ENCODE measurements around the gene CLSTN2. TPM values are rescaled to one million over a fixed set of nuclear protein-coding genes. Genes with fewer than 3 reads are reported as not detected.
A peak's percentile ranks its signal among the peaks of the same experiment; 100 is the strongest.

Gene CLSTN2
- total and polyA plus RNA-seq, 2 experiments from 2014 or later, result 3.5 to 7.0 TPM

DNA sequence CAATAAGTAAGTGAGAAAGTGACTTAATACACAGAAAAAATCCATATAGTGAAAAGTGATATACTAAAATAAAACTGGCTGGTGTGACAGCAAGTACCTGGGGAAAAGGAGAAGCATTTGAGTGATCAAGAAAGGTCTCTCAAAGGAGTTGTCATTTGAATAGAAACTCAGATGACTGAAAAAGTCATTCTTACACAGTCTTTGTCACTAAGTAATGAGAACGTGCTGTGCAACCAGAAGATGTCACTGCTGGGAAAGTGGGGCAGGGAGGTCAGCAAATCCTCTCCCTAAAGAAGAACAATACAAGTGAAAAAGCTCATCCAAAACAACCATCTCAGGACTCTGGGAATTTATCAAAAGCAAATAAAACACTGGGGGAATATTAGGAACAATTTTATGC is 425.3 kb downstream of the CLSTN2 start:
- TF ChIP-seq, protein P1, sequence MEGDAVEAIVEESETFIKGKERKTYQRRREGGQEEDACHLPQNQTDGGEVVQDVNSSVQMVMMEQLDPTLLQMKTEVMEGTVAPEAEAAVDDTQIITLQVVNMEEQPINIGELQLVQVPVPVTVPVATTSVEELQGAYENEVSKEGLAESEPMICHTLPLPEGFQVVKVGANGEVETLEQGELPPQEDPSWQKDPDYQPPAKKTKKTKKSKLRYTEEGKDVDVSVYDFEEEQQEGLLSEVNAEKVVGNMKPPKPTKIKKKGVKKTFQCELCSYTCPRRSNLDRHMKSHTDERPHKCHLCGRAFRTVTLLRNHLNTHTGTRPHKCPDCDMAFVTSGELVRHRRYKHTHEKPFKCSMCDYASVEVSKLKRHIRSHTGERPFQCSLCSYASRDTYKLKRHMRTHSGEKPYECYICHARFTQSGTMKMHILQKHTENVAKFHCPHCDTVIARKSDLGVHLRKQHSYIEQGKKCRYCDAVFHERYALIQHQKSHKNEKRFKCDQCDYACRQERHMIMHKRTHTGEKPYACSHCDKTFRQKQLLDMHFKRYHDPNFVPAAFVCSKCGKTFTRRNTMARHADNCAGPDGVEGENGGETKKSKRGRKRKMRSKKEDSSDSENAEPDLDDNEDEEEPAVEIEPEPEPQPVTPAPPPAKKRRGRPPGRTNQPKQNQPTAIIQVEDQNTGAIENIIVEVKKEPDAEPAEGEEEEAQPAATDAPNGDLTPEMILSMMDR (IDR thresholded peaks at IDR 0.05; ENCODE audit: low read depth, low read length), result no peak
- DNase-seq (ENCODE audit: low read depth in 1 of 2, low spot score in 1 of 2), result no peak
- Histone ChIP-seq H3K27ac (no peak overlapping the region), H3K36me3 (no peaks in the 10 kb centered on the region), H3K4me3 (no peak overlapping the region), H3K4me1 (ENCODE audit: low read depth) (no peaks in the 10 kb centered on the region), H3K9me3 (ENCODE audit: low read depth) (no peaks in the 10 kb centered on the region), H3K27me3 (no peaks in the 10 kb centered on the region)

DNA sequence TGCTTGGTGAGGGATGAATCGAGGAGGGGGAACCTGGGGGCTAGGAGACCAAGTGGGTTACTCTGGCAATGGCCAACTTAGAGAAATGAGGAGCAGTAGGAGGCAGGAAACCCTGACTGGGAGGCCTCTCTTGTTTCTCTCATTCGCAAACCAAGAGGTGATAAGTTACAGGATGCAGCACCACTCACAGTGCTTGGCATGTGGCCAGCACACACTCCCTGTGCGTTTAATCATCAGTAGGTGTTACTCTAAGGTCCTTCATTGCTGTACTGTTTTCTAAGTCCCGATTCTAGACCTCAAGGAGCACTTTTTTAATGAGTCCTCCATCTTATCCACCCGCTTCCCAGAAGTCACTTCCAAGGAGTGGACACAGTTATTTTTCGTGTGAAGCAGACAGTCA is 428.8 kb downstream of the CLSTN2 start:
- Histone ChIP-seq H3K4me3 (no peak overlapping the region), H3K9me3 (ENCODE audit: low read depth) (no peaks in the 10 kb centered on the region), H3K36me3 (no peaks in the 10 kb centered on the region), H3K27ac (no peak overlapping the region), H3K4me1 (ENCODE audit: low read depth) (no peaks in the 10 kb centered on the region), H3K27me3 (no peaks in the 10 kb centered on the region)
- TF ChIP-seq, protein P1 (IDR thresholded peaks at IDR 0.05; ENCODE audit: low read depth, low read length), result no peak
- DNase-seq (ENCODE audit: low read depth in 1 of 2, low spot score in 1 of 2), result peak; percentile 5 to 53

DNA sequence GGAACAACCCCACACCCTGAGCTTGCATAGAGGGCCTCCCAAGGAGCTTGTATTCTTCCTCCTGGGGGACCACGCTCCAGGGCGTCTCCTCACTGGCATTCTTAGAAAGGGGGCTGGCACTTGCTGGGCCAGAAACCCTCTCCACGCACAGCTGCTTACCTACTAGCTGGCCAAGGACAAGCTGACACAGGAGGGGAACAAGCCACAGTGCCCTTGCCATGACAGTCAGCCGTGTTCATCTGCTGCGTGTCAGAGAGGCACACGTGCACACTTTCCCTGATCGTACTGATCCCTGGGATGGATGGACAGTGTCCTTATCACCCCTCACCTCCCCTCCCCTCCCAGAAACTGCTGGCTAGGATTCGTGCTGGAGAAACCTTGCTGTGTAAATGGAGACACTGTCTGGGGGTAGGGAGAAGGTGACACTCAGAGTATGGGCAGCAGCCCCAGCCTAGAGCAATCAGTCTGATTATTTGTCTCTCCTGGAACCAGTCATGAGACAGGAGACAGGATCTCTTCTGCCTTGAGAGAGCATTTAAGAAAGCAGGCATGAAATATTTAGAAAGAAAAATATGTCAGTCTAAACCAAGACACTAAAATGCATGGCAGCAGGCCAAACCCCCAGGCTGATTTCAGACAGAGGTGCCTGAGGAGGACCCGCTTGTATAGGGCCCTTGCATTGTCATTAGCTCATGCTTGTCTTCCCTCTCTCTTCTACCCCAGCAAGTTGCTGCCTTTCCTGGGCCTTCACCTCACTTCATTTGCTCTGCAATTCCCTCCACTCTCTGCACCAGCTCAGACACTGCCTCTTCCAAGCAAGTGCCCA is 431.1 kb downstream of the CLSTN2 start:
- no peak for DNase-seq (ENCODE audit: low read depth in 1 of 2, low spot score in 1 of 2)
- no peaks in the 10 kb centered on the region for H3K36me3 ChIP-seq
- no peaks in the 10 kb centered on the region for H3K4me1 ChIP-seq (ENCODE audit: low read depth)
- no peak overlapping the region for H3K4me3 ChIP-seq
- no peaks in the 10 kb centered on the region for H3K27me3 ChIP-seq
- no peaks in the 10 kb centered on the region for H3K9me3 ChIP-seq (ENCODE audit: low read depth)
- no peak overlapping the region for H3K27ac ChIP-seq
- TF ChIP-seq, protein P1 (IDR thresholded peaks at IDR 0.05; ENCODE audit: low read depth, low read length), result no peak

DNA sequence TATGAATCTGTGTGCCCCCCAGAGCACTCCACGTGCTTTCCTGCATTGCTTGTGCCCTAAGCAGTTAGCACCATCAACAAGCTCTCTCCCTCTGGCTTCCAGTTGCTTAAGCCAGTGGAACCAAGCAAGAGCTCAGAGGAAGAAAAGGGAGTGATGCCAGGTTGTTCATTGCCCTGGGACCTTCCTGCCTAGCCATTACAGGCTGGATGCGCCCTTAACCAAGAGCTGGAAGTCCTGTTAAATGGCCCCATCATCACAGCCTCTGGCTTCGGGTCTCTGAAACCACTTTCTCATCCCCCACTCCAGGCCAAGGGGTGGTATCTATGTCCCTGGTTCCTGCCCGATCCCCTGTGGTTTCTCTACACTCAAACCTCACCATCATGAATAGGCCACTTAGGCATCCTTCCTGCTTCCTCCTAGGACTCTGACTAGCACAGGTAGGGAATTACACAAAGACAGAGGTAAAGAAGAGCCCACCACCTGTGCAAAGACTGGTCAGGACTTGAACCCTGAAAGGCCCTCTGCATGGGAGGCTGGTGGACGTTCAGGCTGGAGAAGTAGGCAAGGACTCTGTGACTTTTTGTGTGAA is 433.3 kb downstream of the CLSTN2 start:
- TF ChIP-seq, protein P1 (IDR thresholded peaks at IDR 0.05; ENCODE audit: low read depth, low read length), result no peak
- Histone ChIP-seq H3K4me1 (ENCODE audit: low read depth) (peaks cover under 1% of the 10 kb centered on the region), H3K4me3 (no peak overlapping the region), H3K9me3 (ENCODE audit: low read depth) (no peaks in the 10 kb centered on the region), H3K36me3 (no peaks in the 10 kb centered on the region), H3K27ac (no peak overlapping the region), H3K27me3 (no peaks in the 10 kb centered on the region)
- no peak for DNase-seq (ENCODE audit: low read depth in 1 of 2, low spot score in 1 of 2)

DNA sequence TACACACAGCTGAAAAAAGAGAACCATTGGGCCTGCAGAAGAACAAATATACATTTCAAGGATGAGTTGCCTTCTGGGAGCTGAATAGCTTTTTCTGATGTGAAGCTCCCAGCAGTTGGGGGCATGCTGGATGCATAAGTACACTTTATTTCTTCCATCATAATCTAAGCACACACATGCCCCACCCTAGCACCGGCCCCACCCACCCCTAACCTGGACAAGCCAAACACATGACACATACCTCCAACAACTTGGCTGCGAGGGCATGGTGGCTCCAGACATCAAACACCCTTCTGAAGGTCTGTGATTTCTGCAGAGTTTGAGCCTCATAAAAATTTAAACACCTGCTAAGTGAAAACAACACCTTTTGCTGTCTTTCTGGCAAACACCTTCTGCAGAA is 435.7 kb downstream of the CLSTN2 start:
- Histone ChIP-seq H3K9me3 (ENCODE audit: low read depth) (no peaks in the 10 kb centered on the region), H3K27me3 (no peaks in the 10 kb centered on the region), H3K27ac (no peak overlapping the region), H3K4me3 (no peak overlapping the region), H3K4me1 (ENCODE audit: low read depth) (peaks cover 7% of the 10 kb centered on the region), H3K36me3 (no peaks in the 10 kb centered on the region)
- DNase-seq (ENCODE audit: low read depth in 1 of 2, low spot score in 1 of 2), result no peak
- TF ChIP-seq, protein P1 (IDR thresholded peaks at IDR 0.05; ENCODE audit: low read depth, low read length), result no peak

Measured in cardiac muscle cell (in vitro differentiated cells and primary cell).